ENCODE data around the gene TIMM50. TPM values are rescaled to one million over a fixed set of nuclear protein-coding genes. Genes with fewer than 3 reads are reported as not detected.

TIMM50 gene
- total RNA-seq, 4 donors from 2014 or later: 38.4 to 65.5 (median 55.4) TPM

DNA sequence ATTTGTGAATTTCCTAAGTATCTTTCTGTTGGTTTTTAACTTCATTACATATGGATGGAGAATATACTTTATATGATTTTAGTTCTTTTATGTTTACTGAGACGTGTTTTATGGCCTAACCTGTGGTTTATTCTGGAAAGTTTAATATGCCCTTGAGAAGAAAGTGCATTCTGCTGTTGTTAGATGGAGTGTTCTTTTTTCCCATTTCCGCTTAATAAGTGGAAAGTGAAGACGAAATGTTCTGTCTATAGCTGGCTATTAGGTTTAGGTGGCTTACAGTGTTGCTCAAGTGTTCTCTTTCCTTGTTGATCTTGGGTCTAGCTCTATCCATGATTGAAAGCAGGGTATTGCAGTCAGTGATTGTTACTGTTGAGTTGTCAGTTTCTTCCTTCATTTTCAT lies 17.2 kb upstream of the TIMM50 start:
- Histone ChIP-seq H3K4me3 (no peak overlapping the region), H3K4me1 (no peaks in the 10 kb centered on the region), H3K27ac (no peak overlapping the region), H3K9me3 (no peaks in the 10 kb centered on the region), H3K36me3 (peaks cover 7 to 92% (median 39%) of the 10 kb centered on the region in 3 donors), H3K27me3 (no peaks in the 10 kb centered on the region)
- 76 to 91% methylated on average over 3 of the region's 3 CpGs for WGBS, 2 donors
- DNase-seq (ENCODE audit: low spot score in 2 of 2): no peak
- TF ChIP-seq EP300 (IDR thresholded peaks at IDR 0.05) (no peak), POLR2A (IDR thresholded peaks at IDR 0.05) (no peak)
- TF ChIP-seq, protein P1, sequence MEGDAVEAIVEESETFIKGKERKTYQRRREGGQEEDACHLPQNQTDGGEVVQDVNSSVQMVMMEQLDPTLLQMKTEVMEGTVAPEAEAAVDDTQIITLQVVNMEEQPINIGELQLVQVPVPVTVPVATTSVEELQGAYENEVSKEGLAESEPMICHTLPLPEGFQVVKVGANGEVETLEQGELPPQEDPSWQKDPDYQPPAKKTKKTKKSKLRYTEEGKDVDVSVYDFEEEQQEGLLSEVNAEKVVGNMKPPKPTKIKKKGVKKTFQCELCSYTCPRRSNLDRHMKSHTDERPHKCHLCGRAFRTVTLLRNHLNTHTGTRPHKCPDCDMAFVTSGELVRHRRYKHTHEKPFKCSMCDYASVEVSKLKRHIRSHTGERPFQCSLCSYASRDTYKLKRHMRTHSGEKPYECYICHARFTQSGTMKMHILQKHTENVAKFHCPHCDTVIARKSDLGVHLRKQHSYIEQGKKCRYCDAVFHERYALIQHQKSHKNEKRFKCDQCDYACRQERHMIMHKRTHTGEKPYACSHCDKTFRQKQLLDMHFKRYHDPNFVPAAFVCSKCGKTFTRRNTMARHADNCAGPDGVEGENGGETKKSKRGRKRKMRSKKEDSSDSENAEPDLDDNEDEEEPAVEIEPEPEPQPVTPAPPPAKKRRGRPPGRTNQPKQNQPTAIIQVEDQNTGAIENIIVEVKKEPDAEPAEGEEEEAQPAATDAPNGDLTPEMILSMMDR (IDR thresholded peaks at IDR 0.05): no peak

DNA sequence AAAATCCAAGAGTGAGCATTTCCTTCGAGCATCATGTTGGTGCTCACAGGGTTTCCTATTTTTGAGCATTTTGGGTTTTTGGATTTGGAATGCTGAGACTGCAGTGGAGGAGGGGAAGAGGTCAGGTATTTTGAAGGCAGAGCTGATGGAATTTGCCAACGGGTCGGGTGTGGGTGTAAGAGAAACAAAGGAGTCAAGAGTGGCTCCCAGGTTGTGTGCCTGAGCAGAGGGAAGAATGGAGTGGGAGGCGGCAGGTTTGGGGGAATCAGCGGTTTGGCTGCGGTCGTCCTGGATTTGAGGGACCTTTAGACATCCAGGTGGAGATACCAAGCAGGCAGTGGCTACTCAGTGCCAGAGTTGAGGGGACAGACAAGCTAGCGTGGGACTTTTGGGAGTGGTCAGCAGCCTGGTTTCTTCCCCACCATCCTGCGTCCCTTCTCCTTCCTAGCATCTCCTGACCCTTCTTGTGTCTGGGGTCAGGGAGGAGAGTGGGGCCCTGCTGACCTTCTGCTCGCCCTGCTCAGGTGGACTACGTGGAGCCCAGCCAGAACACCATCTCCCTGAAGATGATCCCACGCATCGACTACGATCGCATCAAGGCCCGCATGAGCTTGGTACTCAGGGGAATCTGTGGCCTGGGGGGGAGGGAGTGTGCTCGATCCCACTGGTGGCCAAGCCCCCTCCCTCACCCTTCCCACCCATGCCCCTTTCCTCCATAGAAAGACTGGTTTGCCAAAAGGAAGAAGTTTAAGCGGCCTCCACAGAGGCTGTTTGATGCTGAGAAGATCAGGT lies 14.5 kb upstream of the TIMM50 start:
- TF ChIP-seq, protein P1 (IDR thresholded peaks at IDR 0.05): no peak
- TF ChIP-seq EP300 (IDR thresholded peaks at IDR 0.05): no peak
- no peak for TF ChIP-seq POLR2A (IDR thresholded peaks at IDR 0.05)
- Histone ChIP-seq H3K36me3 (peaks cover 7 to 92% (median 40%) of the 10 kb centered on the region in 3 donors), H3K9me3 (no peaks in the 10 kb centered on the region), H3K27me3 (no peaks in the 10 kb centered on the region), H3K27ac (no peak overlapping the region), H3K4me1 (no peaks in the 10 kb centered on the region), H3K4me3 (no peak overlapping the region)
- WGBS, 2 donors: 89 to 90% methylated on average over 18 of the region's 18 CpGs
- DNase-seq (ENCODE audit: low spot score in 2 of 2): no peak

DNA sequence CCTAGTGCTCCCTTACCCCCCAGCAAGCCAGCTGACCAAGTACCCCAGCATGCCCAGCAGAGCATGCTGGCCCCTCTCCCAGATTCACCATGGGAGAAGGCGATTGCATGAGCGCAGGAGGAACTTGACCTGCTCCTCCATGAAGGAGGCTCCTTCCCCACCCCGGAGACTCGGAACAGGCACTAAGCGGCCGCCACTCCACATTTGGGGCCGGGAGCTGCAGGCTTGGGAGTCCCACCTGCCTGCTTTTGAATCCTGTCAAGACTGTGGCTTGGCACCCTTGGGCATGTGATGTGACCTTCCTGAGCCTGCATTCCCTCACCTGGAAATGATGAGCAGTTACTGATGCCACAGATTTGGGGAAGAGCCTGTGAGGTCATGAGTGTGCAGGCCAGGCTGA lies 12.7 kb upstream of the TIMM50 start:
- Histone ChIP-seq H3K4me3 (no peak overlapping the region), H3K27ac (no peak overlapping the region), H3K4me1 (no peaks in the 10 kb centered on the region), H3K9me3 (no peaks in the 10 kb centered on the region), H3K36me3 (peaks cover 7 to 97% (median 49%) of the 10 kb centered on the region in 3 donors), H3K27me3 (no peaks in the 10 kb centered on the region)
- TF ChIP-seq, protein P1 (IDR thresholded peaks at IDR 0.05): no peak
- no peak for TF ChIP-seq EP300 (IDR thresholded peaks at IDR 0.05)
- TF ChIP-seq POLR2A (IDR thresholded peaks at IDR 0.05): no peak
- WGBS, 2 donors: 92 to 96% methylated on average over 7 of the region's 7 CpGs
- DNase-seq (ENCODE audit: low spot score in 2 of 2): no peak

DNA sequence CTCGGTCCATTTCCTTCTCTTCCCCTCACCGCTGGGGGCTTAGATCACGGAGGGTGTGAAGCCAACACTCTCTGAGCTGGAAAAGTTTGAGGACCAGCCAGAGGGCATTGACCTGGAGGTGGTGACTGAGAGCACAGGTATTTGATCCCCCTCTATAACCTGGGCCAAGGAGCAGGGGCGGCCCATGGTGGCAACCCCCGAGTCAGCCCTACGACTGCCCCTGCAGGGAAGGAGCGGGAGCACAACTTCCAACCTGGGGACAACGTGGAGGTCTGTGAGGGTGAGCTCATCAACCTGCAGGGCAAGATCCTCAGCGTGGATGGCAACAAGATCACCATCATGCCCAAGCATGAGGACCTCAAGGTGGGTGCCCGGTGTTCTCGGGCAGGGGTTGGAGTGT lies 11.6 kb upstream of the TIMM50 start:
- 83 to 92% methylated on average over 11 of the region's 11 CpGs for WGBS, 2 donors
- TF ChIP-seq EP300 (IDR thresholded peaks at IDR 0.05): no peak
- TF ChIP-seq, protein P1 (IDR thresholded peaks at IDR 0.05): no peak
- TF ChIP-seq POLR2A (IDR thresholded peaks at IDR 0.05): no peak

DNA sequence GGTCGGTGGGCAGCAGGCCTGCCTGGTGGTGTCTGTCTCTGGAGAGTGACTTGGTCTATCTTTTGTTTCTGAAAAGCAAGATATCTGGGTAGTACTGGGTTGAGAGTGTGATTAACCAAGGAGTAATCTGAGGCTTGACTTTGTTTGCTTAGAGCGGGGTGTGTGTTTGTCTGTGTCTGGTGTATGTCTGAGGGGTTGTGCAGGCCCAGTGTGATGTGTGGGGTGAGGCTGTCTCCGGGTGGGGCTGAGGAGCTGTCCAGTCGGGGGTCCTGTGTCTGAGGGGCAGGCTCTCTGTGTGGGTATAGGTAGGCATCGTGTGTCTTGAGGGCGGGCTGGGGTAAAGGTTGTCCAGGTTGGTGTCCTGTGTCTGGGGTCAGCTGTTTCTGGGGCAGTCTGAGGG lies 11.1 kb upstream of the TIMM50 start:
- Histone ChIP-seq H3K27me3 (no peaks in the 10 kb centered on the region), H3K4me1 (no peaks in the 10 kb centered on the region), H3K36me3 (peaks cover 7 to 100% (median 49%) of the 10 kb centered on the region in 3 donors), H3K27ac (no peak overlapping the region), H3K9me3 (no peaks in the 10 kb centered on the region), H3K4me3 (no peak overlapping the region)
- TF ChIP-seq, protein P1 (IDR thresholded peaks at IDR 0.05): no peak
- TF ChIP-seq EP300 (IDR thresholded peaks at IDR 0.05) (no peak), POLR2A (IDR thresholded peaks at IDR 0.05) (no peak)
- 90 to 94% methylated on average over 6 of the region's 6 CpGs for WGBS, 2 donors
- no peak for DNase-seq (ENCODE audit: low spot score in 2 of 2)

More for the DNA sequence above, 11.6 kb upstream of the TIMM50 start:
- H3K4me1 ChIP-seq: no peaks in the 10 kb centered on the region
- H3K36me3 ChIP-seq: peaks cover 7 to 100% (median 49%) of the 10 kb centered on the region in 3 donors
- no peaks in the 10 kb centered on the region for H3K27me3 ChIP-seq
- DNase-seq (ENCODE audit: low spot score in 2 of 2): no peak
- H3K27ac ChIP-seq: no peak overlapping the region
- no peaks in the 10 kb centered on the region for H3K9me3 ChIP-seq
- H3K4me3 ChIP-seq: no peak overlapping the region

Measured in tibial nerve (tissue), 4 donors.